ENCODE measurements around the gene OBP2A. TPM values are rescaled to one million over a fixed set of nuclear protein-coding genes. Genes with fewer than 3 reads are reported as not detected.

Gene OBP2A
- total and polyA plus RNA-seq, 2 donors (not counting 1 experiment from before 2014, with no cell fraction given): not detected

- DNase-seq (no peak), ATAC-seq (ENCODE audit: low read depth) (no peak)
- intact Hi-C loops (cut with micrococcal nuclease): no loop called here
- no peaks in the 10 kb centered on the region for H4K20me1 ChIP-seq (ENCODE audit: control insufficient read depth, insufficient read depth, low read length, poor library complexity, severe bottlenecking)
- ChIA-PET POLR2A (no interaction called here), CTCF (interaction anchor here (1.7 kb wide), 1 partner anchor 10 kb away, joined by 4 read pairs; no protein-coding TSS in a partner anchor)
- no peak overlapping the region for H3K4me3 ChIP-seq (ENCODE audit: control extremely low read depth in 1 of 5, extremely low read depth in 1 of 5, insufficient read depth in 1 of 5, low read depth in 2 of 5, low read length in 4 of 5)
- H3K27ac ChIP-seq (ENCODE audit: low read length in 2 of 2): no peak overlapping the region
- H3K27me3 Mint-ChIP-seq: peaks cover 8% of the 10 kb centered on the region
- no peaks in the 10 kb centered on the region for H3K4me1 Mint-ChIP-seq
- H3K4me3 Mint-ChIP-seq: no peak overlapping the region
- no peak overlapping the region for H3K4me2 ChIP-seq (replicated peaks; ENCODE audit: low read depth, low read length, poor library complexity, severe bottlenecking)
- no peaks in the 10 kb centered on the region for H3K4me1 ChIP-seq (ENCODE audit: control insufficient read depth in 2 of 2, insufficient read depth in 2 of 2, low read length in 2 of 2)
- 78% methylated on average over 8 of the region's 17 CpGs for WGBS (ENCODE audit: insufficient coverage)
- no peak for TF ChIP-seq EZH2 (IDR thresholded peaks at IDR 0.05; ENCODE audit: borderline replicate concordance, insufficient read depth, low read depth, low read length, poor library complexity, severe bottlenecking)
- TF ChIP-seq, protein P1, sequence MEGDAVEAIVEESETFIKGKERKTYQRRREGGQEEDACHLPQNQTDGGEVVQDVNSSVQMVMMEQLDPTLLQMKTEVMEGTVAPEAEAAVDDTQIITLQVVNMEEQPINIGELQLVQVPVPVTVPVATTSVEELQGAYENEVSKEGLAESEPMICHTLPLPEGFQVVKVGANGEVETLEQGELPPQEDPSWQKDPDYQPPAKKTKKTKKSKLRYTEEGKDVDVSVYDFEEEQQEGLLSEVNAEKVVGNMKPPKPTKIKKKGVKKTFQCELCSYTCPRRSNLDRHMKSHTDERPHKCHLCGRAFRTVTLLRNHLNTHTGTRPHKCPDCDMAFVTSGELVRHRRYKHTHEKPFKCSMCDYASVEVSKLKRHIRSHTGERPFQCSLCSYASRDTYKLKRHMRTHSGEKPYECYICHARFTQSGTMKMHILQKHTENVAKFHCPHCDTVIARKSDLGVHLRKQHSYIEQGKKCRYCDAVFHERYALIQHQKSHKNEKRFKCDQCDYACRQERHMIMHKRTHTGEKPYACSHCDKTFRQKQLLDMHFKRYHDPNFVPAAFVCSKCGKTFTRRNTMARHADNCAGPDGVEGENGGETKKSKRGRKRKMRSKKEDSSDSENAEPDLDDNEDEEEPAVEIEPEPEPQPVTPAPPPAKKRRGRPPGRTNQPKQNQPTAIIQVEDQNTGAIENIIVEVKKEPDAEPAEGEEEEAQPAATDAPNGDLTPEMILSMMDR (IDR thresholded peaks at IDR 0.05): no peak
- no peak overlapping the region for H3K27ac Mint-ChIP-seq
- H3K9me3 Mint-ChIP-seq (ENCODE audit: insufficient read depth): peaks cover 3% of the 10 kb centered on the region
- H3K9ac ChIP-seq (ENCODE audit: low read length): no peak overlapping the region
- H3K79me2 ChIP-seq (ENCODE audit: control insufficient read depth, insufficient read depth, low read length): no peaks in the 10 kb centered on the region
- H2AFZ ChIP-seq (ENCODE audit: insufficient read depth, low read depth, low read length, poor library complexity, severe bottlenecking): no peak overlapping the region
- no peaks in the 10 kb centered on the region for H3K36me3 ChIP-seq (replicated peaks in 1 of 2; ENCODE audit: control extremely low read depth in 1 of 2, control insufficient read depth in 1 of 2, extremely low read depth in 1 of 2, insufficient read depth in 2 of 2, low read length in 1 of 2)
- peaks cover 0 to 4% (median 0%) of the 10 kb centered on the region in 3 donors for H3K9me3 ChIP-seq (ENCODE audit: control extremely low read depth in 1 of 3, control insufficient read depth in 2 of 3, insufficient read depth in 1 of 3, low read length in 2 of 3)
- no peaks in the 10 kb centered on the region for H3K27me3 ChIP-seq (replicated peaks in 1 of 4; ENCODE audit: control extremely low read depth in 1 of 4, control insufficient read depth in 3 of 4, insufficient read depth in 4 of 4, low read length in 3 of 4)
Measured at GRCh38 chr9:135514342-135515082, 31.4 kb upstream of the OBP2A start.
